ENCODE measurements around the gene PRPF19. TPM values are rescaled to one million over a fixed set of nuclear protein-coding genes. Genes with fewer than 3 reads are reported as not detected.

The PRPF19 gene
- total and polyA plus RNA-seq, 2 of the 13 experiments (the other 11 are each of a cell fraction or from before 2014, with no cell fraction given): 27.4 to 91.1 TPM

DNA sequence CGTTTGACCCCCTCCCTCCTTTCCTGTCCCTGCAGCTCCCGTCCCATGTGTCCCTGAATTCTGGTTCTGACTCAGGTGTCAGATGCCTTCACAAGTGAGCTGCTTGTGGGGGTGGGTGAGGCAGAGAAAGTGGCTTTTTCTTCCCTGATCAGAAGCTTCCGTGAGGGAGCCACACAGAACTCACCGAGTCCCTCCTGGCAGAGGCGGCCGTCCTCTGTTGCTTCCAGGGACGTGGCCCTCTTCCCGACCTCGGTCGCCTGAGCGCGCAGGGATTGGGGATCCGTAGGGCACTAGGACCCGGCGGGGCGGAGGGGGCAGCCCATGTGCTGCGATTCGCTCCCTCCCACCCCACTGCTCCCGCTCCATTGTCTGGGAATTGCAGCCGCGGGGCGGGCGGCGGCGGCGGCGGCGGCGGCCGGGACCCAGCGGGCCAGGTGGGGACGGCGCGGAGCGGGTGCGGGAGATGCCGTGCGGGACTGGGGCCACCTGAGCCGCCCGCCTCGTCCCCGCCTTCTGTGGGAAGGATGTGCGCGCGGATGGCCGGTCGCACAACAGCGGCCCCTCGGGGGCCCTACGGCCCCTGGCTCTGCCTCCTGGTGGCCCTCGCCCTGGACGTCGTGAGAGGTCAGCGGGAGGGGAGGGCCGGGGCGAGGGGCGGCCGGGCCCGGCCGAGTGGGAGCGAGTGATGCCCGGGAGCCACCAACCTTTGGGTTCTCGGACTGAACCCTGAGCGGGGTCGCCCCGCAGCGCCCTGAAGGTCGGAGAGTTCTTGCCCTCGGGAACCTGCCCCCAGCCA lies 17.9 kb upstream of the PRPF19 start, which contains the start of gene TMEM132A:
Gene TMEM132A, plus strand, starts transcription at position 351 of the 796 bp plus-strand sequence. Its CDS starts 174 bp downstream, at position 525.
- 3% methylated on average over 8 of the region's 69 CpGs for WGBS (ENCODE audit: low lambda C conversion rate)
- in situ Hi-C loops (cut with HindIII; ENCODE audit: extremely low pct_ligation_motif_present, low pct_unique_long_range_greater_than_20kb): no loop called here
- H3K9me3 ChIP-seq (ENCODE audit: low read length): no peaks in the 10 kb centered on the region
- no peak within 1 kb of the TSS for H2AFZ ChIP-seq (ENCODE audit: low read length)
- no peaks in the 10 kb centered on the region for H3K79me2 ChIP-seq (ENCODE audit: insufficient read depth, low read length)
- DNase-seq (ENCODE audit: low spot score) (peak; percentile 37), FAIRE-seq (no peak), ATAC-seq (peak; percentile 91)
- intact Hi-C loops (cut with micrococcal nuclease; ENCODE audit: unreplicated experiment): no loop called here
- no peaks in the 10 kb centered on the region; a peak in 1 of 5 replicates for H3K27me3 ChIP-seq (ENCODE audit: control insufficient read depth in 1 of 2, insufficient read depth in 2 of 2, low read length in 2 of 2)
- H3K27ac ChIP-seq (ENCODE audit: extremely low read length, insufficient read depth, low read length): no peak within 1 kb of the TSS
- no peaks in the 10 kb centered on the region for H4K20me1 ChIP-seq (ENCODE audit: insufficient read depth, low read length)
- ChIA-PET CTCF (ENCODE audit: low intra/inter-chr PET ratio, low total read pairs) (no interaction called here), POLR2A (interaction anchor here (1.1 kb wide), 3 partner anchors 9 to 19 kb away, joined by 3 to 7 read pairs (median 4); partner anchors contain the start of gene TMEM109)
- BruUV-seq (replicated peaks): no TSS peak
- H3K4me2 ChIP-seq (ENCODE audit: low read depth, low read length): peak within 1 kb of the TSS; percentile 92
- peaks cover 24% of the 10 kb centered on the region for H3K4me1 ChIP-seq (ENCODE audit: insufficient read depth, low read length)
- H3K9ac ChIP-seq (ENCODE audit: insufficient read depth, low read depth, low read length): peak within 1 kb of the TSS; percentile 56
- H3K4me3 ChIP-seq (replicated peaks in 1 of 3; ENCODE audit: insufficient read depth in 1 of 3, low read depth in 2 of 3, low read length in 3 of 3): peak within 1 kb of the TSS; percentile 57 to 75 (median 73)
- peaks cover 2 to 7% of the 10 kb centered on the region in 2 experiments; a peak in 4 of 5 replicates for H3K36me3 ChIP-seq (replicated peaks in 1 of 2; ENCODE audit: control insufficient read depth in 1 of 2, insufficient read depth in 2 of 2, low read length in 2 of 2)
- TF ChIP-seq ZNF296 (CRISPR knock-in tag; conservative IDR thresholded peaks at IDR 0.05) (no peak), TAF1 (CRISPR knock-in tag; IDR thresholded peaks at IDR 0.05) (peak; percentile 34; the same call in 1 of the 2 replicates), ZNF644 (CRISPR knock-in tag; IDR thresholded peaks at IDR 0.05; ENCODE audit: low read depth) (no peak), NPAS2 (CRISPR knock-in tag; IDR thresholded peaks at IDR 0.05; ENCODE audit: borderline replicate concordance) (no peak), SNAI1 (CRISPR knock-in tag; IDR thresholded peaks at IDR 0.05; ENCODE audit: borderline replicate concordance) (no peak), ZC3H13 (CRISPR knock-in tag; IDR thresholded peaks at IDR 0.05) (no peak), AHR (CRISPR knock-in tag; IDR thresholded peaks at IDR 0.05) (0 out of 2 replicates have a peak, but pooled peaks have one; percentile 40), FOXA3 (CRISPR knock-in tag; IDR thresholded peaks at IDR 0.05) (0 out of 2 replicates have a peak, but pooled peaks have one; percentile 14), MEIS2 (CRISPR knock-in tag; IDR thresholded peaks at IDR 0.05) (peak; percentile 82), XBP1 (CRISPR knock-in tag; IDR thresholded peaks at IDR 0.05) (no peak), ZNF547 (CRISPR knock-in tag; IDR thresholded peaks at IDR 0.05) (no peak), ZFX (CRISPR knock-in tag; IDR thresholded peaks at IDR 0.05; ENCODE audit: low read depth) (peak; percentile 55), ZNF136 (CRISPR knock-in tag; IDR thresholded peaks at IDR 0.05; ENCODE audit: low read depth) (0 out of 2 replicates have a peak, but pooled peaks have one; percentile 53), SRSF1 (optimal IDR thresholded peaks at IDR 0.05; ENCODE audit: low read depth, low read length) (peak; percentile 44), RFX5 (IDR thresholded peaks at IDR 0.05; ENCODE audit: low read depth, low read length) (no peak), ZNF749 (CRISPR knock-in tag; IDR thresholded peaks at IDR 0.05; ENCODE audit: borderline replicate concordance) (no peak; the same call in 1 of the 2 replicates), TFE3 (CRISPR knock-in tag; IDR thresholded peaks at IDR 0.05) (0 out of 2 replicates have a peak, but pooled peaks have one; percentile 57), REXO4 (CRISPR knock-in tag; IDR thresholded peaks at IDR 0.05; ENCODE audit: borderline replicate concordance) (no peak), SRSF4 (IDR thresholded peaks at IDR 0.05; ENCODE audit: low read depth, low read length, poor library complexity, severe bottlenecking) (no peak), ZNF850 (CRISPR knock-in tag; conservative IDR thresholded peaks at IDR 0.05) (no peak)
- TF ChIP-seq, protein P1, sequence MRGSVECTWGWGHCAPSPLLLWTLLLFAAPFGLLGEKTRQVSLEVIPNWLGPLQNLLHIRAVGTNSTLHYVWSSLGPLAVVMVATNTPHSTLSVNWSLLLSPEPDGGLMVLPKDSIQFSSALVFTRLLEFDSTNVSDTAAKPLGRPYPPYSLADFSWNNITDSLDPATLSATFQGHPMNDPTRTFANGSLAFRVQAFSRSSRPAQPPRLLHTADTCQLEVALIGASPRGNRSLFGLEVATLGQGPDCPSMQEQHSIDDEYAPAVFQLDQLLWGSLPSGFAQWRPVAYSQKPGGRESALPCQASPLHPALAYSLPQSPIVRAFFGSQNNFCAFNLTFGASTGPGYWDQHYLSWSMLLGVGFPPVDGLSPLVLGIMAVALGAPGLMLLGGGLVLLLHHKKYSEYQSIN (CRISPR knock-in tag; IDR thresholded peaks at IDR 0.05; ENCODE audit: borderline replicate concordance): no peak
- TF ChIP-seq, protein P2, sequence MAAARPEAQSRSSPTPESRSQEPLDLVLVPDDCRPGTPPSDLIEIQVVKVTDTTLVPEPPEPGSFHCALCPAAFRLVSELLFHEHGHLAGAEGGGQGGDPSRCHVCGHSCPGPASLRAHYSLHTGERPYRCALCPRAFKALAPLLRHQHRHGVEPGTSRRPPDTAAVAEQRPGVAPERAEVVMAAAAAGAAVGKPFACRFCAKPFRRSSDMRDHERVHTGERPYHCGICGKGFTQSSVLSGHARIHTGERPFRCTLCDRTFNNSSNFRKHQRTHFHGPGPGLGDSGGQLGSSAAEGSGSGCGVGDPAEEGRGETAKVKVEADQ (CRISPR knock-in tag; IDR thresholded peaks at IDR 0.05; ENCODE audit: borderline replicate concordance): peak; percentile 94

Data from HepG2 (cell line).